HuH-7.5 (cell line): ENCODE data around the gene MICAL2.
A peak's percentile ranks its signal among the peaks of the same experiment; 100 is the strongest.

ENCODE experiments used
- DNase-seq: peaks from one replicate; pipeline ENCODE4 v3.0.0; 2011; ENCODE audit warnings: low spot score

MICAL2 gene

GRCh38 chr11:12171921-12172320, 61.5 kb downstream of the MICAL2 start:
- DNase-seq = no peak

- no peak for DNase-seq
These were observed 62.2 kb downstream of the MICAL2 start for GRCh38 chr11:12172493-12173013.

- DNase-seq = no peak
These were observed 62.7 kb downstream of the MICAL2 start for GRCh38 chr11:12173111-12173510.

GRCh38 chr11:12174128-12174476, 63.7 kb downstream of the MICAL2 start:
- DNase-seq = no peak

- DNase-seq = no peak
These were observed 64.2 kb downstream of the MICAL2 start for GRCh38 chr11:12174477-12175143.

- DNase-seq = no peak
These were observed 65.4 kb downstream of the MICAL2 start for GRCh38 chr11:12175694-12176241.

- DNase-seq = no peak
These were observed 66.0 kb downstream of the MICAL2 start for GRCh38 chr11:12176410-12176809.

- DNase-seq = no peak
These were observed 67.4 kb downstream of the MICAL2 start for GRCh38 chr11:12177739-12178338.

GRCh38 chr11:12179019-12179418, 68.6 kb downstream of the MICAL2 start:
- no peak for DNase-seq

- no peak for DNase-seq
These were observed 69.1 kb downstream of the MICAL2 start for GRCh38 chr11:12179531-12179930.

- DNase-seq = no peak
These were observed 70.1 kb downstream of the MICAL2 start for GRCh38 chr11:12180257-12181205.

- DNase-seq = no peak
These were observed 71.9 kb downstream of the MICAL2 start for GRCh38 chr11:12182302-12182675.

- DNase-seq = peak; percentile 42
These were observed 72.5 kb downstream of the MICAL2 start for GRCh38 chr11:12182676-12183541.

- no peak for DNase-seq
These were observed 73.6 kb downstream of the MICAL2 start for GRCh38 chr11:12183827-12184620.

GRCh38 chr11:12184699-12185098, 74.3 kb downstream of the MICAL2 start:
- no peak for DNase-seq

- DNase-seq = no peak
These were observed 74.8 kb downstream of the MICAL2 start for GRCh38 chr11:12185106-12185690.

- no peak for DNase-seq
These were observed 75.5 kb downstream of the MICAL2 start for GRCh38 chr11:12185914-12186313.

- DNase-seq = no peak
These were observed 76.3 kb downstream of the MICAL2 start for GRCh38 chr11:12186701-12187100.

- no peak for DNase-seq
These were observed 77.0 kb downstream of the MICAL2 start for GRCh38 chr11:12187399-12187798.
